ENCODE measurements around the gene CCDC112.
"Not testable (repeated sequence)": the region's sequence is repeated elsewhere in the genome, so short reads cannot be mapped to it uniquely, and the experiment has no call there.

CCDC112 gene

DNA sequence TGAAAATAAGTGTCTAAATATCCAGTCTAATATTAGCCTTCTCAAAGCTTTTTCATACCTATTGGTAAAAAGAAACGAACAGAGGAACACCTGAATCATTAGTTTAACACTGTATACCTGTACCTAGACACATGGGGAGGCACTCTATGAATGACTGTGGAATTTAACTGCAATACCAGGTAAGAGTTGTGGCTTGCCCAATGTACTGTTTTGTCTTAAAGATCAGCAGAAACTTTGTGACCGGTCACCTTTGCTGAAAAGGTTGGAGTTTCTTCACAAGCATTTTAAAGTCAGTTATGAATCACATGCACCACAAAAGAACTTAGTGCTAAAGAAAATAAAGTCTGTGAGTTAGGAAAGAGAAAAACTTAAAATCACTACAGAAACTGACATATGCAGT, 36.2 kb downstream of the CCDC112 start:
- DNase-seq, result no peak

DNA sequence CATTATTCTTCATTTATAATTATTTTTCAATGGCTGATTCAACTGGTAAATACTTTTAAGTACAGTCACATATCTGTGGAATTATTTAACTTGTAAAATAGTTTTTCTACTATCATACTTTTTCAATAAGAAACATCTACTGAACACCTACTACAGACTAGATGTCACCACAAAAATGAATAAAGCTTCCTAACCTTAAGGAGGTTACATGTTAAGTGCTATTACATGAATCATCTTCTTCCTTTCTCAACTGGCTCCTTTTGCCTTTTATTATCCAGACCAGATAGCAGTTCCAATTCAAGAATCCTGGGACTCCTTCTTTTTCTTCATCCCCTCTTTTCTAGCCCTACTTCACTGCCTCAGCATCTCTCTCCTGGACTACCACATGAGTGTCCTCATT, 38.5 kb downstream of the CCDC112 start:
- no peak for DNase-seq

DNA sequence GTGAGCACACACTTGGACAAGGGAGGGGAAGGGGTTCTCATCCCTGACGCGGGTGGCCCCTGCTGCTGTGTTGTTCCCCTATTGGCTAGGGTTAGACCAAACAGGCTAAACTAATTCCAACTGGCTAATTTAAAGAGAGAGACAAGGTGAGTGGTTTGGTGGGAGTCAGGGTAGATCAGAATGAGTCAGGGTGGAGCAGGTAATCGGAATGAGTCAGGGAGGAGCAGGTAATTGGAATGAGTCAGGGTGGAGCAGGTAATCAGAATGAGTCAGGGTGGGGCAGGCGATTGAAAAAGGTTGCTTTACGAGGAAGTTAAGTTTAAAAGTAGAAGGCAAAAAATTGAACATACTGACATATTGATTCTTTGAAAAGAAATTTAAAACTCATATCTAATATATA, 47.1 kb downstream of the CCDC112 start:
- DNase-seq, result not testable (repeated sequence)

DNA sequence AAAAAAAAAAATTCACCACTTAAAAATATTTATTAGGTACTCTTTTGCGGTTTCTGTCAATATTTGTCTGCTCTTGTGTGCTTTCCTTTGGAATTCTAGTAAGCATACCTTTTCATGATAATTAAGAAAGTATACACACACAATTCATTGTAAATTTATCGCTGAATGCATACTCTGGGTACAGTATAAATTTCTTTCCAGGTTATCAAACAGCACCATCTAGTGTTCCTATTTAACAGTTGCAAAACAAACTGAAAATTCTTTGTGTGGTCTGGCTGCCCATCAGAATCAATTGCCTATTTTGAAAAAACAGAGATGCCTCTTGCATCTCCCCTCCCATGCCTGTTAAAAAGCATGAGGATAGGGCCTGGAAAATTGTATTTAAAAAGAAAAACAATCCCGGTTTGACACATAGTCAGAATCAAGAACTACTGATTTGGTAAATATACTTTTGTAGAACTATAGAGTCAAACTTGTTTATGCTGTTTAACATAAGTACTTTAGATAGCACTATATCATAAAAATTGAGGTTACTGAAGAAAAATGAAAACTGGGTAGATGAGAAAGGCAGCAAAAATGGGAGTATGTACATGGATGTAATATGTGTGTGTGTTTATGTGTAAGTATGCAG, 50.0 kb downstream of the CCDC112 start:
- no peak for DNase-seq

DNA sequence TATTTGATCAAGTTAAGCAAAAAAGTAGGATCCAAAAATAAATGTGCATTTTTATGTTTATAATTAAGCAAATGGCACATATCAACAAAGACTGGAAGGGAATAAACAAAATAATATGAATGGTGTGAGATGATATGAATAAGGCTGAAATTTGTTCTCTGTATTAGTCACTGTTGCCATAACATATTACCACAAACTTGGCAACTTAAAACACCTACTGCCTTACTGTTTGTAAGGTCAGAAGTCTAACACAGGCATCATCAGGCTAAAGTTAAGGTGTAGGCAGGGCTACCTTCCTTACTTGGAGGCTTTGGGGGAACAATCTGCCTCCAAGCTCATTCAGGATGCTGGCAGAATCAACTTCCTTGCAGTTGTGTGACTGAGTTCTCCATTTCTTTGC, 53.0 kb downstream of the CCDC112 start:
- no peak for DNase-seq

DNA sequence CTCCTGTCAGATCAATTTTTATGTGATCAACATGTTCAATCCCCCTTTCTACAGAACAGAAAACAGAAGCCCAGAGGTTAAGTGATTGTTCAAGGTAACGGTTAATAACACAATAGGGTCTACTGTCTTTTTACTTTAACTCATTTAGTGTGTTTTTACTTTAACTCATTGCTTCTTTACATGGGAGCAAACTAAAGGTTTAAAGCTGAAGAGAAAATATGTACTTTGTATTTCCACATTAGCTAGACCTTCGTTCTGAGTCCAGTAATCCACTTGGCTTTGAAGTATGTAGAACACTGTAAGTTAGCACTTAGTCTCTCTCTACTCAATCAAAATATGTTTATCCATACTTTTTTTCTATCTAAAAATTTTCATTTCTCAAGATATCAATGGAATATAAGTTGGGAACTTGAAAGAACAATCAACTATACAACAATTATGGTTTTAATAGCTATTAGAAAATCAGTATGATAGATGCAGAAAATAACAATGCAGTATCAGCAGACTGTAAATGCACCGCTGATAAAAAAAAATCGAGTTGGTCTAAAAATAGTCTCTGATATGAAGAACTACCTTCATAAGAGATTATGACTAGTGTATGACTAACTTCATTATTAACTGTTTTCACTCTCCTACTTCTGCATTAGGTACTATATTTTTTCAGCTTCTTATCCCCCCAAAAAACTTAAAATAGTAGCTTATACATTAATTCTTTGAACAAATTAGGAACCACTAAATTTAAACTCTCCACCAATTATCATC, 54.4 kb downstream of the CCDC112 start:
- DNase-seq, result no peak

DNA sequence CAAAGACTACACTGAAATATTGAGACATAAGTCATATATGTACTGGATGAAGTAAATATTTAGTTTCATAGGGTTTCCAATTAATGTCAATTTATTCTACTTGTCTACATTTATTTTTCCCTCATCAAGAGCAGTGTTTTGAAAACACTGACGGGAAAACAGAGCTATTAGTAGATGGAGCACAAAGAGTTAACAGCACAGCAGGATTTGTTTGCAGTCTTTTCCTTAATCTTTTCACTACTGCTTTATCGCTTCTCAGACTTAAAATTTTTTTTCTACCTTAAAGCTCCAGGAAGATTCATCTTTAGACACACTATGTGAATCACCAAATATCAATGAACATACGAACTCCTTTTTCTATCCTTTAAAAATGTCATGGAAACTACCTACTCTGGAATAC, 59.4 kb downstream of the CCDC112 start:
- DNase-seq, result no peak

DNA sequence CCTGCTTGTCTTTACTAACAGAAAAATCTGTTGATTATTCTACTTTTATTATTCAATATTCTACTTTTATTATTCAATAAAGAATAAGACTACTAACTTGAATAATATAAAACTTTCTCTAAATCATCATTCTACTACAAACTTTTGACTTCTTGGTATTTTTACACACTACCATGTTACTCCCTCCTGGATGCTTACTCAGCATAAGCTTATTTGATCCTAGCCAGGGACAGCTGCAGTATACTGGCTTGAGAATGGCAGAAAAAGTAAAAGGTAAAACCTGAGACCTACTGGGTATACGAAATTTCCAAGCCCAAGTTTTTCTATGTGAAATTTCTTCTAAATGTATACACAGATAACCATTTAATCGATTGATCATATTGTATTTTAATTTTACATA, 59.9 kb downstream of the CCDC112 start:
- DNase-seq, result no peak

DNA sequence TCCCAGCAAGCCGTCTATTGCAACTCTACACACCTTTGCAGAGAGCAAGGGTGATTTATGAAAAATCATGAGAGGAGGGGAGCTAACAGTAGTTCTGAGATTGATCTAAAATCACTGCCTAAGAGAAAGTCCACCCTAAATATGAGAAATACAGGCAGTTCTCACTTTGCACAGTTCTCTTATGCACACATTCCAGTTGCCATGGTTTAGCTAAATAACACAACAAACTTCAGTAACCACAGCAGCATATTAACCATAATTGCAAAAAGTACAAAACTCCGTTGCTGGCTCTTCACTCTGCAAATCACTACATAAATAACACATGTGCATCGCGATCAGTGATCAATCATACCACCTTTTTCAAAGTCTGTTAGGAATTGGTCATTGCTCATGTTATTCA, 64.9 kb downstream of the CCDC112 start:
- DNase-seq, result no peak

DNA sequence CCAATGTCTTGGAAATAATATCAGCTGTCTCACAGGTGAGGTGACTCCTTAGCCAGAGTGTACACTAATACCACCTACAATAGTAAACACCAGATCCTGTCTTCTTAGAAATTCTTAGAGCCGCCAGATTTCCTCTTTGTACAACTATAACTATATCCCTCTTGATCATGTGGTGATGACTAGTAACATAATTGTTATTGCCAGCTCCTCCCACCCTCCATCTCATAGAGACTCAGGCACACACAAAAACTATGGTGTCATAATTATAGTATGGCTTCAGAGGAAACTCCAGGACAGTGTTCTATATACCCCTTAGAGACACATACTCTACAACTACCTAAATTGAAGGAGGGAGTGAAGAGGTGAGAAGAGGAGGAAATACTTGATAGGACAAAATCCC, 66.8 kb downstream of the CCDC112 start:
- DNase-seq, result no peak

DNA sequence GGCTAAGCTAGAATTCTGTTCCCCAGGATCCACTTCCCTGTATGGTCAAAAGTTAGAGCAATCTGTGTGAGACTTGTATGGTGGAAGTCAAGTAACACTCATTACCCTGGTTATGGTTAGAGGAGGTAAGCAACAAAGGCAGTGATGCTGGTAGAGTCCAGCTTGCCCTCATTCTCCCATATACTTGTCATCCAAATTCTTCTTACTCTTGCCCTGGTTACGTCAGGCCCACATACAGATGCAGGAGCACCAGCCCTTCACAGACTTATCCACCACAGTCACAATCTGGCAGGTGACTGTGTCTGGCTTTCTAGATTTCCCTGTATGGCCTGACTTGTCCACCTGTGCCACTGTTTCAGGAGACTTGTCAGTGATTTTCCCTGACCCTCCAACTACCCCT, 69.2 kb downstream of the CCDC112 start:
- no peak for DNase-seq
